ENCODE results near the gene TMEM138.

Gene TMEM138

DNA sequence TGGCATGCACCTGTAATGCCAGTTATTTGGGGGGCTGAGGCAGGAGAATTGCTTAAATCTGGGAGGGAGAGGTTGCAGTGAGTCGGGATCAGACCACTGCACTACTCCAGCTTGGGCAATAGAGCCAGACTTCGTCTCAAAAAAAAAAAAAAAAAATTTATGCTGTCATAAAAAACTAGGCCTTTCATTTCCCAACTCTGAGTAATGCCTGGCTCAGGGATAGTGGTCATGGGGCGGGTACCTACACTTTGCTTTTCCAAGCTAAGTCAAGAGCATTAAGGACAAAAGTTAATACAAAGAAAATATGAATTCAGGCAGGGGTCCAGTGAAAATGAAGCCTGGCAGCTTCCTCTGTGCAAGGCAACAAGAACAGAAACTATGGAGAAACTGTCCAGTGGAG lies 51.3 kb downstream of the TMEM138 start:
- DNase-seq, result no peak

- DNase-seq, result no peak
These were observed 52.4 kb downstream of the TMEM138 start for GRCh38 chr11:61414547-61414946.

DNA sequence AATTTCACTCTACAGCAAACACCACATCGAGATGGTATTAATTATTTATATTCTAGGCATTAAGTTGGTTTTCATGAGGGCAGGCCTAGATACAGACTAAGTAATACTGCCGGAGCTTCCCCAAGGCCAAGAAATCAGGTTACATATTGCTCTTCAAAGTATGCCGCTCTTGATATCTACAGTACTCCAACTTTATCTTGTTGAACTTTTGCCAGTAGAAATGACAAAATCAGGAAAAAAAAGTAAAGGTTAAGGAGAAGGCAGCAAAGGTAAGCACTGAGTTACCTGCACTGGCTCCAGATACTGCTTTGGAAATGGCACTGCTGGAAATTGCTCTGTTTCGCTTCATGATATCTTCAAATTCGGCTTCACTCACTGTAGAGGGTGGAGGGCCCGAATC lies 53.2 kb downstream of the TMEM138 start:
- no peak for DNase-seq

- DNase-seq, result no peak
These were observed 54.8 kb downstream of the TMEM138 start for GRCh38 chr11:61416941-61417340.

DNA sequence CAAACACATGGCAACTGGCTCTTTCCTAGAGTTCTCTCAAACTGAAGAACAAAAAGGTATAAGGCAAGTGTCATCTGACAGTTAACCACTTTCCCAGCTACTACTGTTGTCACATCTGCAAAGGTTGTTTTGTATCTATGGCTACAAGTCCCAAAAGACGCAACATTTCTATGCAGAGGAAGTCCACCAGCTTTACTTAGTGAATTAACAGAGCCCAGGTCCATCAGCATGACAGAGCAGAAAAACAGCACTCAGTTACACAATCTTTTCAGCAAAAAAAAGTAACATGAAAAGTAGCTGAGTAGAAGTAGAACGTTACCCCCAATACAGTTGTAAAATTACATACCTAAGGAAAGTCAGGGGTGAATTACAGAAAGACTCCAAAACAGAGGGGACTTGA lies 55.5 kb downstream of the TMEM138 start:
- no peak for DNase-seq

GRCh38 chr11:61418136-61418535 lies 56.0 kb downstream of the TMEM138 start:
- no peak for DNase-seq
